Mesenchymal stem cell (in vitro differentiated cells and primary cell): ENCODE results near the gene SMIM29.

Experiments
- DNase-seq: peaks from one replicate; pipeline ENCODE4 v3.0.0-alpha.2; 2013
- H2AFZ ChIP-seq: one replicate; pipeline ENCODE4 v1.6.1; 2013; ENCODE audit warnings: low read depth, mild to moderate bottlenecking, control low read depth, inconsistent platforms, low read length, moderate library complexity
- H2AK5ac ChIP-seq: 2 replicates; pipeline ENCODE4 v1.6.1; 2013; ENCODE audit warnings: low read length, moderate library complexity, mild to moderate bottlenecking, inconsistent platforms; ENCODE audit not compliant: severe bottlenecking
- H2BK120ac ChIP-seq: one replicate; pipeline ENCODE4 v1.6.1; 2013; ENCODE audit warnings: low read depth, mild to moderate bottlenecking, inconsistent platforms, low read length, moderate library complexity
- H2BK12ac ChIP-seq, 2 experiments: one replicate each; pipeline ENCODE4 v1.6.1; 2013; ENCODE audit warnings: inconsistent platforms in 2 of 2, low read length in 2 of 2, mild to moderate bottlenecking in 2 of 2, moderate library complexity in 2 of 2, control low read depth in 1 of 2
- H2BK15ac ChIP-seq: one replicate; pipeline ENCODE4 v1.6.1; 2013; ENCODE audit warnings: mild to moderate bottlenecking, low read depth, inconsistent platforms; ENCODE audit not compliant: poor library complexity, severe bottlenecking
- H2BK5ac ChIP-seq: 2 replicates; pipeline ENCODE4 v1.6.1; 2013; ENCODE audit warnings: low read depth, mild to moderate bottlenecking, low read length, control low read depth, inconsistent platforms; ENCODE audit not compliant: poor library complexity, severe bottlenecking
- H3K14ac ChIP-seq, 2 experiments: one replicate each; pipeline ENCODE4 v1.6.1; 2013; ENCODE audit warnings: inconsistent platforms in 2 of 2, low read length in 2 of 2, control low read depth in 1 of 2, mild to moderate bottlenecking in 1 of 2, moderate library complexity in 1 of 2
- H3K18ac ChIP-seq, 2 experiments: one replicate each; pipeline ENCODE4 v1.6.1; 2013; ENCODE audit warnings: inconsistent platforms in 2 of 2, low read length in 2 of 2, control low read depth in 1 of 2, low read depth in 1 of 2, mild to moderate bottlenecking in 1 of 2
- H3K23ac ChIP-seq, 2 experiments: one replicate each; pipeline ENCODE4 v1.6.1; 2013; ENCODE audit warnings: inconsistent platforms in 2 of 2, low read length in 2 of 2, mild to moderate bottlenecking in 2 of 2, moderate library complexity in 2 of 2, control low read depth in 1 of 2
- H3K27ac ChIP-seq: 2 replicates; pipeline ENCODE4 v1.5.1; 2013; ENCODE audit warnings: mild to moderate bottlenecking, moderate library complexity, low read length, control low read depth, inconsistent platforms; ENCODE audit not compliant: poor library complexity, severe bottlenecking
- H3K27me3 ChIP-seq, 2 experiments: 2 replicates each; pipeline versions ENCODE4 v1.6.1 to v1.7.0; 2013; ENCODE audit warnings: low read length in 2 of 2, mild to moderate bottlenecking in 2 of 2, moderate library complexity in 2 of 2, control low read depth in 1 of 2, inconsistent platforms in 1 of 2; ENCODE audit not compliant: control insufficient read depth in 1 of 2, insufficient read depth in 1 of 2
- H3K36me3 ChIP-seq, 2 experiments: 2 replicates each; pipeline versions ENCODE4 v1.6.1 to v1.7.0; 2013; ENCODE audit warnings: low read length in 2 of 2, control low read depth in 1 of 2, inconsistent platforms in 1 of 2, low read depth in 1 of 2, mild to moderate bottlenecking in 1 of 2; ENCODE audit not compliant: insufficient read depth in 2 of 2, control insufficient read depth in 1 of 2
- H3K4ac ChIP-seq, 2 experiments: one replicate each; pipeline ENCODE4 v1.6.1; 2013; ENCODE audit warnings: inconsistent platforms in 2 of 2, low read length in 2 of 2, mild to moderate bottlenecking in 2 of 2, moderate library complexity in 2 of 2, control low read depth in 1 of 2, low read depth in 1 of 2
- H3K4me1 ChIP-seq: 2 replicates; pipeline ENCODE4 v1.6.1; 2013; ENCODE audit warnings: low read depth, low read length, control low read depth; ENCODE audit not compliant: control insufficient read depth, insufficient read depth
- H3K4me2 ChIP-seq: 2 replicates; pipeline ENCODE4 v1.6.1; 2013; ENCODE audit warnings: low read length, mild to moderate bottlenecking, inconsistent platforms; ENCODE audit not compliant: poor library complexity, severe bottlenecking
- H3K4me3 ChIP-seq, 2 experiments: 2 replicates each; pipeline versions ENCODE4 v1.5.1 to v1.7.0; 2013; ENCODE audit warnings: low read length in 2 of 2, mild to moderate bottlenecking in 2 of 2, control low read depth in 1 of 2, low read depth in 1 of 2; ENCODE audit not compliant: insufficient read depth in 1 of 2
- H3K79me1 ChIP-seq: replicated peaks from 2 replicates; pipeline ENCODE4 v1.6.1; 2013; ENCODE audit warnings: mild to moderate bottlenecking, control low read depth, low read length, inconsistent platforms; ENCODE audit not compliant: poor library complexity, severe bottlenecking
- H3K9ac ChIP-seq: 2 replicates; pipeline ENCODE4 v1.7.0; 2013; ENCODE audit warnings: mild to moderate bottlenecking, low read length, moderate library complexity
- H3K9me3 ChIP-seq: 2 replicates; pipeline ENCODE4 v1.7.0; 2013; ENCODE audit warnings: mild to moderate bottlenecking, low read length; ENCODE audit not compliant: control insufficient read depth
- H4K8ac ChIP-seq: one replicate; pipeline ENCODE4 v1.6.1; 2013; ENCODE audit warnings: inconsistent platforms, mild to moderate bottlenecking, low read length, moderate library complexity
- H4K91ac ChIP-seq: one replicate; pipeline ENCODE4 v1.6.1; 2013; ENCODE audit warnings: mild to moderate bottlenecking, low read length, inconsistent platforms
- WGBS: methylation state at CpG from one replicate; pipeline ENCODE4 v1.1.7; 2013; ENCODE audit warnings: mixed read lengths; 5-methylcytosine and 5-hydroxymethylcytosine counted together

Gene SMIM29

GRCh38 chr6:34288581-34288980 is 39.8 kb upstream of the SMIM29 start:
- Histone ChIP-seq H4K8ac (no peak overlapping the region), H3K23ac (no peak overlapping the region), H3K4me3 (no peak overlapping the region), H3K4me1 (peaks cover 7% of the 10 kb centered on the region), H3K14ac (no peak overlapping the region), H3K9me3 (no peaks in the 10 kb centered on the region), H3K4ac (no peak overlapping the region), H3K27ac (no peak overlapping the region), H3K4me2 (no peak overlapping the region), H2BK5ac (no peak overlapping the region), H3K79me1 (peaks cover 11% of the 10 kb centered on the region), H2BK120ac (no peak overlapping the region), H3K27me3 (no peaks in the 10 kb centered on the region), H2BK12ac (no peak overlapping the region), H2BK15ac (no peak overlapping the region), H2AK5ac (no peak overlapping the region), H3K36me3 (peaks cover 13 to 43% of the 10 kb centered on the region in 2 experiments), H3K9ac (no peak overlapping the region), H4K91ac (no peak overlapping the region), H2AFZ (no peak overlapping the region), H3K18ac (no peak overlapping the region)
- 76% methylated on average over 3 of the region's 5 CpGs for WGBS
- DNase-seq = no peak

- peak; percentile 63 for DNase-seq
- H3K4me1 ChIP-seq = peaks cover 6% of the 10 kb centered on the region
- 93% methylated on average over 4 of the region's 4 CpGs for WGBS
These were observed 36.8 kb upstream of the SMIM29 start for GRCh38 chr6:34285448-34286164.

DNA sequence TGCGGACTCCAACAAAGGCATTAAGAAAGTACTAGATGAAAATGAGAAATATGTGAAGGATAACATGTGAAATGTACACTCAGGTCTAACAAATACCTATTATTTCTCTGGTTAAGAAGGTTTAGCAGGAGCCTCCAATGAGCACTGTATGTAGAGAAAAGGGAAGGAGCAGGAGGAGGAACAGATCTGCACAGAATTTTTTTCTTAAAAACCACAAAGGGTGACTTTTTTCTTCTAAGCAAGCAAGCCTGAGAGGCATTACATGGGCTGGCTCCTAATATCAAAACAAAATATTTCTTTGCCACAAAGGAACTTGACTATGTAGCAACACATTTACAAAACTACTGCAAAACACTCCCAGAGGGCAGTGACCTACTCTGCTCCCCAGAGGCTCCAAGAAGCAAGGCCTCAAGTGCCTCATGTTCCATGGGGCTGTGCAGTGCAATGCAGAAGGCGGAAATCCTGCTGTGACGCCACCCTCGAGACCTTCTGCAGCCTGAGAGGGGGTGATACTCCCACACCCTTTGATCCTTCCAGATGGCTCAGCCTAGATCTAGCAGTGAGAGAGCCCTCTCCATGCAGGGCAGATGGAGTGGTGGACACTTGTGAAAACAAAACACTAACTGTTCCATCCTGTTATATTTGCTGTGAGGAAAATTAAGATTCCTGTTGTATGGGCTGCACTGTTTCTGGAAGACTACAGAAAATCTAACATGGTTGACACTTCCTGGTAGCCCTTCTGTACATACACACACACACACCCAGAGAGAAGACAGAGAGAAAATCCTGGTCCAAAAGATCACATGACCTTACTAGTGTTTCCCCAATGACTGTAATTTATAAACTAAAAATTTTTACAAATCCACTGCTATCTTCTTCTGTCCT is 36.0 kb upstream of the SMIM29 start:
- Histone ChIP-seq H3K79me1 (peaks cover 12% of the 10 kb centered on the region), H3K4me3 (no peak overlapping the region), H3K9ac (no peak overlapping the region), H3K27me3 (no peaks in the 10 kb centered on the region), H3K18ac (peak overlapping the region in 1 of 2 experiments; percentile 48), H2BK12ac (peak overlapping the region in 1 of 2 experiments; percentile 18), H2BK15ac (no peak overlapping the region), H2AFZ (no peak overlapping the region), H3K4me2 (no peak overlapping the region), H2AK5ac (no peak overlapping the region), H4K91ac (no peak overlapping the region), H2BK120ac (no peak overlapping the region), H3K27ac (peak overlapping the region; percentile 45), H3K14ac (no peak overlapping the region), H3K9me3 (no peaks in the 10 kb centered on the region), H3K4ac (no peak overlapping the region), H3K23ac (no peak overlapping the region), H3K36me3 (peaks cover 11 to 34% of the 10 kb centered on the region in 2 experiments), H3K4me1 (peaks cover 6% of the 10 kb centered on the region), H4K8ac (peak overlapping the region; percentile 2), H2BK5ac (no peak overlapping the region)
- DNase-seq = peak; percentile 97
- 44% methylated on average over 3 of the region's 4 CpGs for WGBS

More at GRCh38 chr6:34285448-34286164, 36.8 kb upstream of the SMIM29 start:
- Histone ChIP-seq H4K8ac (no peak overlapping the region), H3K4me3 (no peak overlapping the region), H3K9ac (no peak overlapping the region), H4K91ac (no peak overlapping the region), H3K4me2 (no peak overlapping the region), H2BK5ac (no peak overlapping the region), H3K4ac (no peak overlapping the region), H3K27ac (peak overlapping the region; percentile 45), H2BK15ac (no peak overlapping the region), H3K27me3 (no peaks in the 10 kb centered on the region), H3K14ac (no peak overlapping the region), H3K23ac (no peak overlapping the region), H2BK120ac (no peak overlapping the region), H2AFZ (no peak overlapping the region), H2AK5ac (no peak overlapping the region), H3K18ac (peak overlapping the region in 1 of 2 experiments; percentile 48), H3K9me3 (no peaks in the 10 kb centered on the region), H3K79me1 (peaks cover 14% of the 10 kb centered on the region), H2BK12ac (no peak overlapping the region), H3K36me3 (peaks cover 7 to 26% of the 10 kb centered on the region in 2 experiments)

DNA sequence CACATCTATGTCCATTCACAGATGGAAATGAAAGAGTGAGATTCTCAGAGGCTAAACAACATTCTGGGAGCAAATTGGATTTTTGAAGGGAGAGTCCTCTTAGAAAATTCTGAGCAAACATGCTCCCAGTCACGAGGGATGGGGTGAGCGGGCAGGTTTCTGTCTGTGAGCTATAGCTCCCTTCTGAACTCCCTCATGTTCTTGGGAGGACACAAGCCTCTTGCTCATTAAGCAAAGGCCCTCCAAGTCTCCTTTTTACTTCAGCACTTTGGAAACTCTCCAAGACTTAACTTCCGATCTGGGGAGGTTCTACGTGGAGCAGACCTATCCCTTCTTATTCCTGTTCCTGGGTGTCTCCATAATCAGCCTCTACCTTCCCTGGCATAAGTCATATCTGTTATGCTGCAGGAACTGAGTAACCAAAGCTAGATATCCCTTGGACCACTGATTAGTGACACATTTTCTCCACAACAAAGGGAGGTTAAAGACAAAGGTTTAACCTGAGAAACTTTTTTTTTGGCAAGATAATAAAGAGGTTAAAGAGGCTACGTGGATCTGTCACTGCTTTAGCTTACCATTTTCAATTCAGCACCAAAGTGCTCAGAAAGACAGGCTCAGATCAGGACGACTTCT is 33.0 kb upstream of the SMIM29 start:
- H2BK15ac ChIP-seq = no peak overlapping the region
- H3K4ac ChIP-seq = no peak overlapping the region
- H3K4me3 ChIP-seq = no peak overlapping the region
- no peak overlapping the region for H3K27ac ChIP-seq
- H2BK5ac ChIP-seq = no peak overlapping the region
- H3K9me3 ChIP-seq = no peaks in the 10 kb centered on the region
- DNase-seq = no peak
- H2AK5ac ChIP-seq = no peak overlapping the region
- H2BK120ac ChIP-seq = no peak overlapping the region
- no peak overlapping the region for H4K8ac ChIP-seq
- H3K9ac ChIP-seq = no peak overlapping the region
- H3K4me2 ChIP-seq = no peak overlapping the region
- WGBS = 96% methylated on average over 6 of the region's 6 CpGs
- no peak overlapping the region for H2BK12ac ChIP-seq
- H3K18ac ChIP-seq = no peak overlapping the region
- no peak overlapping the region for H2AFZ ChIP-seq
- peaks cover 6% of the 10 kb centered on the region for H3K4me1 ChIP-seq
- peaks cover 9% of the 10 kb centered on the region for H3K79me1 ChIP-seq
- peaks cover 19 to 40% of the 10 kb centered on the region in 2 experiments for H3K36me3 ChIP-seq
- no peak overlapping the region for H3K14ac ChIP-seq
- H3K23ac ChIP-seq = no peak overlapping the region
- H3K27me3 ChIP-seq = no peaks in the 10 kb centered on the region
- H4K91ac ChIP-seq = no peak overlapping the region
